ENCODE data around the gene PADI6. TPM values are rescaled to one million over a fixed set of nuclear protein-coding genes. Genes with fewer than 3 reads are reported as not detected.
A peak's percentile ranks its signal among the peaks of the same experiment; 100 is the strongest.

The PADI6 gene
- total RNA-seq, 8 experiments from 2014 or later, result 0.09 TPM; not detected in 7

- in situ Hi-C loops (cut with MboI; ENCODE audit: low pct_unique_long_range_greater_than_20kb in 2 of 9, low sequenced_read_pairs in 9 of 9, unreplicated experiment in 9 of 9), result no loop called here
- Histone ChIP-seq H3K4me1 (replicated peaks in 1 of 2) (no peaks in the 10 kb centered on the region), H3K27ac (no peak overlapping the region), H3K4me3 (no peak overlapping the region)
- 0 to 91% (median 78%) methylated on average over 1 to 14 of the region's 19 CpGs; no CpG with 5 or more reads in 1 of the 10 experiments for whole genome bisulfite sequencing, 10 experiments
- ATAC-seq (replicated peaks in 6 of 8), result peak in 3 of 8 experiments; percentile 69 to 92 (median 91)
Measured at GRCh38 chr1:17347769-17348592, 24.0 kb upstream of the PADI6 start.

- no peak overlapping the region for H3K4me3 ChIP-seq
- 50 to 97% (median 78%) methylated on average over 1 to 14 of the region's 14 CpGs; no CpG with 5 or more reads in 2 of the 10 experiments for WGBS, 10 experiments
- no peak for ATAC-seq (replicated peaks in 6 of 8)
- no peaks in the 10 kb centered on the region for H3K4me1 ChIP-seq (replicated peaks in 1 of 2)
- no peak overlapping the region for H3K27ac ChIP-seq
- in situ Hi-C loops (cut with MboI; ENCODE audit: low pct_unique_long_range_greater_than_20kb in 2 of 9, low sequenced_read_pairs in 9 of 9, unreplicated experiment in 9 of 9), result no loop called here
Measured at GRCh38 chr1:17348593-17349234, 23.3 kb upstream of the PADI6 start.

GRCh38 chr1:17350083-17350482, 21.9 kb upstream of the PADI6 start:
- Histone ChIP-seq H3K4me3 (no peak overlapping the region), H3K27ac (no peak overlapping the region), H3K4me1 (replicated peaks in 1 of 2) (no peaks in the 10 kb centered on the region)
- ATAC-seq (replicated peaks in 6 of 8), result peak in 1 of 8 experiments; percentile 14
- in situ Hi-C loops (cut with MboI; ENCODE audit: low pct_unique_long_range_greater_than_20kb in 2 of 9, low sequenced_read_pairs in 9 of 9, unreplicated experiment in 9 of 9), result no loop called here
- 51 to 89% (median 75%) methylated on average over 1 to 6 of the region's 8 CpGs; no CpG with 5 or more reads in 5 of the 10 experiments for WGBS, 10 experiments

GRCh38 chr1:17350928-17351446, 21.0 kb upstream of the PADI6 start:
- Histone ChIP-seq H3K27ac (no peak overlapping the region), H3K4me3 (no peak overlapping the region), H3K4me1 (replicated peaks in 1 of 2) (no peaks in the 10 kb centered on the region)
- in situ Hi-C loops (cut with MboI; ENCODE audit: low pct_unique_long_range_greater_than_20kb in 2 of 9, low sequenced_read_pairs in 9 of 9, unreplicated experiment in 9 of 9), result no loop called here
- 36 to 93% (median 74%) methylated on average over 2 to 7 of the region's 7 CpGs for WGBS, 10 experiments
- ATAC-seq (replicated peaks in 6 of 8), result peak in 1 of 8 experiments; percentile 64

- WGBS, 10 experiments, result 60 to 100% (median 77%) methylated on average over 1 to 8 of the region's 8 CpGs
- H3K4me1 ChIP-seq (replicated peaks in 1 of 2), result no peaks in the 10 kb centered on the region
- no peak for ATAC-seq (replicated peaks in 6 of 8)
- in situ Hi-C loops (cut with MboI; ENCODE audit: low pct_unique_long_range_greater_than_20kb in 2 of 9, low sequenced_read_pairs in 9 of 9, unreplicated experiment in 9 of 9), result no loop called here
- no peak overlapping the region for H3K27ac ChIP-seq
- H3K4me3 ChIP-seq, result no peak overlapping the region
Measured at GRCh38 chr1:17351598-17352324, 20.2 kb upstream of the PADI6 start.

GRCh38 chr1:17352419-17352909, 19.5 kb upstream of the PADI6 start:
- in situ Hi-C loops (cut with MboI; ENCODE audit: low pct_unique_long_range_greater_than_20kb in 2 of 9, low sequenced_read_pairs in 9 of 9, unreplicated experiment in 9 of 9), result no loop called here
- Histone ChIP-seq H3K4me1 (replicated peaks in 1 of 2) (no peaks in the 10 kb centered on the region), H3K4me3 (no peak overlapping the region), H3K27ac (no peak overlapping the region)
- 14 to 100% (median 60%) methylated on average over 1 to 4 of the region's 8 CpGs; no CpG with 5 or more reads in 3 of the 10 experiments for WGBS, 10 experiments
- ATAC-seq (replicated peaks in 6 of 8), result no peak

- WGBS, 10 experiments, result 20 to 100% (median 63%) methylated on average over 1 to 6 of the region's 6 CpGs; no CpG with 5 or more reads in 4 of the 10 experiments
- ATAC-seq (replicated peaks in 6 of 8), result no peak
- peaks cover 0 to 4% of the 10 kb centered on the region in 2 donors for H3K4me1 ChIP-seq (replicated peaks in 1 of 2)
- H3K4me3 ChIP-seq, result no peak overlapping the region
- in situ Hi-C loops (cut with MboI; ENCODE audit: low pct_unique_long_range_greater_than_20kb in 2 of 9, low sequenced_read_pairs in 9 of 9, unreplicated experiment in 9 of 9), result no loop called here
- H3K27ac ChIP-seq, result no peak overlapping the region
Measured at GRCh38 chr1:17355898-17356297, 16.1 kb upstream of the PADI6 start.

GRCh38 chr1:17356387-17357026, 15.5 kb upstream of the PADI6 start:
- WGBS, 10 experiments, result 15 to 88% (median 55%) methylated on average over 2 to 6 of the region's 12 CpGs; no CpG with 5 or more reads in 3 of the 10 experiments
- H3K4me3 ChIP-seq, result no peak overlapping the region
- peak in 1 of 8 experiments; percentile 73 for ATAC-seq (replicated peaks in 6 of 8)
- peaks cover 0 to 4% of the 10 kb centered on the region in 2 donors for H3K4me1 ChIP-seq (replicated peaks in 1 of 2)
- in situ Hi-C loops (cut with MboI; ENCODE audit: low pct_unique_long_range_greater_than_20kb in 2 of 9, low sequenced_read_pairs in 9 of 9, unreplicated experiment in 9 of 9), result no loop called here
- no peak overlapping the region for H3K27ac ChIP-seq

GRCh38 chr1:17358557-17358956, 13.4 kb upstream of the PADI6 start:
- in situ Hi-C loops (cut with MboI; ENCODE audit: low pct_unique_long_range_greater_than_20kb in 2 of 9, low sequenced_read_pairs in 9 of 9, unreplicated experiment in 9 of 9), result no loop called here
- no peak overlapping the region for H3K4me3 ChIP-seq
- H3K27ac ChIP-seq, result no peak overlapping the region
- H3K4me1 ChIP-seq (replicated peaks in 1 of 2), result peaks cover 0 to 4% of the 10 kb centered on the region in 2 donors
- WGBS, 10 experiments, result 67 to 95% (median 79%) methylated on average over 2 to 3 of the region's 4 CpGs; no CpG with 5 or more reads in 1 of the 10 experiments
- ATAC-seq (replicated peaks in 6 of 8), result no peak

GRCh38 chr1:17359031-17359430, 13.0 kb upstream of the PADI6 start:
- in situ Hi-C loops (cut with MboI; ENCODE audit: low pct_unique_long_range_greater_than_20kb in 2 of 9, low sequenced_read_pairs in 9 of 9, unreplicated experiment in 9 of 9), result no loop called here
- Histone ChIP-seq H3K4me3 (no peak overlapping the region), H3K27ac (no peak overlapping the region), H3K4me1 (replicated peaks in 1 of 2) (peaks cover 0 to 4% of the 10 kb centered on the region in 2 donors)
- WGBS, 10 experiments, result 17 to 100% (median 80%) methylated on average over 1 to 2 of the region's 11 CpGs; no CpG with 5 or more reads in 7 of the 10 experiments
- peak in 4 of 8 experiments; percentile 29 to 48 (median 44) for ATAC-seq (replicated peaks in 6 of 8)

GRCh38 chr1:17359808-17360207, 12.2 kb upstream of the PADI6 start:
- no peak overlapping the region for H3K27ac ChIP-seq
- ATAC-seq (replicated peaks in 6 of 8), result no peak
- 58 to 98% (median 88%) methylated on average over 4 to 9 of the region's 9 CpGs; no CpG with 5 or more reads in 3 of the 10 experiments for WGBS, 10 experiments
- peaks cover 0 to 4% of the 10 kb centered on the region in 2 donors for H3K4me1 ChIP-seq (replicated peaks in 1 of 2)
- in situ Hi-C loops (cut with MboI; ENCODE audit: low pct_unique_long_range_greater_than_20kb in 2 of 9, low sequenced_read_pairs in 9 of 9, unreplicated experiment in 9 of 9), result no loop called here
- H3K4me3 ChIP-seq, result no peak overlapping the region

GRCh38 chr1:17360272-17360956, 11.6 kb upstream of the PADI6 start:
- Histone ChIP-seq H3K27ac (no peak overlapping the region), H3K4me1 (replicated peaks in 1 of 2) (peaks cover 0 to 4% of the 10 kb centered on the region in 2 donors), H3K4me3 (no peak overlapping the region)
- WGBS, 10 experiments, result 15 to 100% (median 83%) methylated on average over 1 to 9 of the region's 11 CpGs; no CpG with 5 or more reads in 1 of the 10 experiments
- in situ Hi-C loops (cut with MboI; ENCODE audit: low pct_unique_long_range_greater_than_20kb in 2 of 9, low sequenced_read_pairs in 9 of 9, unreplicated experiment in 9 of 9), result no loop called here
- ATAC-seq (replicated peaks in 6 of 8), result no peak
